ENCODE measurements around the gene P2RY11.
A peak's percentile ranks its signal among the peaks of the same experiment; 100 is the strongest.

The P2RY11 gene, protein sequence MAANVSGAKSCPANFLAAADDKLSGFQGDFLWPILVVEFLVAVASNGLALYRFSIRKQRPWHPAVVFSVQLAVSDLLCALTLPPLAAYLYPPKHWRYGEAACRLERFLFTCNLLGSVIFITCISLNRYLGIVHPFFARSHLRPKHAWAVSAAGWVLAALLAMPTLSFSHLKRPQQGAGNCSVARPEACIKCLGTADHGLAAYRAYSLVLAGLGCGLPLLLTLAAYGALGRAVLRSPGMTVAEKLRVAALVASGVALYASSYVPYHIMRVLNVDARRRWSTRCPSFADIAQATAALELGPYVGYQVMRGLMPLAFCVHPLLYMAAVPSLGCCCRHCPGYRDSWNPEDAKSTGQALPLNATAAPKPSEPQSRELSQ

DNA sequence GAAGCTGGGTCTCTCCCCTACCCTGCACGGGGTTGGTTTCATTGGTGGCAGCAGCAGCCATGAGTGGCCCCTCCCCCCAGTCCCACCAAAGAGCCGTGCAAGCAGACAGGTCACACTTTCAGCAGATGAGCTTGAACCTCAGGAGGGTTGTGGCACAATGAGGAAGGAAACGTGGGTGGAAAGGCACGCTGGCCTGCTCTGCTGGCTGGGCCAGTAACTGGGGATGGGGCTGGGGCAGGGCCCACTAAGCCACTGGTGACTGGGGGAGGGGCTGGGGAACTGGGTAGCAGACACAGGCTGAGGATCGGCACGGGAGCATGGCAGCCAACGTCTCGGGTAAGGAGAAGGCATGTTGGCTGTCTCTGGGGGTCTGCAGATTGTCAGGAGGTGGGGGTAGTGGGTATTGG lies at the start of gene P2RY11:
TSS of gene P2RY11 (plus strand) at position 289 of the 407 bp plus-strand sequence. CDS start at position 318, 29 bp downstream.
- peak in 9 of 58 donors; percentile 7 to 33 (median 22) for DNase-seq

DNA sequence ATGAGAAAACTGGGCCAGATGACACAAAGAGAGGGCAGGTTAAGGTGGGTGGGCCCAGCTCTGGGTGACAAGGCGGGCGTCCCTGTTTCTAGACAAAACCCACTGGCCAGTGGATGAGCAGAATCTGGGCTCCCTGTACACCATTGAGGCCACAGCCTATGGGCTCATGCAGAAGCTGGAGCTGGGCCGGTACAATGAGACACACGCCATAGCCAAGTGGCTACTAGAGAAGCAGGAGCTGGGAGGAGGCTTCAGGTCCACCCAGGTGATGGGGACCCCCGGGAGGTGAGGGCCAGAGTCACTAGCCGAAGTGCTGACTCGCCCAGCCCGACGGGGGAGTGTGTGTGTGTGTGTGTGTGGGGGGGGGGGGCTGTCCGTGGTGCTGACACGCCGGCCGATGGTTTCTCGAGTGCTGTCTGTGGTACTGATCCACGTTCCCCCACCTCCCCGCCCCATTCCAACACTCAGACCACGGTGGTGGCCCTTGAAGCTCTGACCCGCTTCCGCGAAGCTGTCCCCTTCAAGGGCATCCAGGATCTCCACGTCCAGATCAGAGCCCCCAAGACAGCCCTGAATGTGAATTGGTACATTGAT lies 49.7 kb upstream of the P2RY11 start:
- no peak for DNase-seq

DNA sequence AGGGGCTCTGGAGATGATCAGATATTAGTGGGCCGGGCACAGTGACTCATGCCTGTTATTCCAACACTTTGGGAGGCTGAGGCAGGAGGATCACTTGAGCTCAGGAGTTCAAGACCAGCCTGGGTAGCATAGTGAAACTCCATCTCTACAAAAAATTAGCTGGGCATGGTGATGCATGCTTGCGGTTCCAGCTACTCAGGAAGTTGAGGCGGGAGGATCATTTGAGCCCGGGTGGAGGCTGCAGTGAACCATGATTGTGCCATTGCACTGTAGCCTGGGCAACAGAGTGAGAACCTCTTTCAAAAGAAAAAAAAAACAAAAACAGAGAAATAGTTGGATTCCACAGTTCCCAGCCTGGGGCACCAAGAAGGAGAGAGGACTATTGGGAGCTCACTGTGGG lies 43.3 kb upstream of the P2RY11 start:
- no peak for DNase-seq

DNA sequence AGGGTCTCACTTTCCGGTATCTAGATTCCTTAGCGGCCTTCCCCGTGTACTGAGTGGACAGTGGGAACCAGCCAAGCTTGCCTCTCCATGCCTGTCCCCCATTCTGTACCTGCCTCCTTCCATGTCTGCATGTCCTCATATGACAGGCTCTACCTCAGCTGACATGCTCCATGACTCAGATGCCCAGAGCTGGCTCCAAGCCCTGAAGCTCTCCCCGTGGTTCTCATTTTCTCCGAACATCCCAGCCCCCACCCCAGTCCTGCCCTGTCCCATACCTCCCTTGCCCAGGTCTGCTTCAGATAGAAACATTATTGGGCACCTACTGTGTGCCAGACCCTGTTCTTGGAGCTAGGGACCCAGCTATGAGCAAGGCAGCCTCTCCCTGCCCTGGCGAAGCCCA lies 42.4 kb upstream of the P2RY11 start:
- no peak for DNase-seq

DNA sequence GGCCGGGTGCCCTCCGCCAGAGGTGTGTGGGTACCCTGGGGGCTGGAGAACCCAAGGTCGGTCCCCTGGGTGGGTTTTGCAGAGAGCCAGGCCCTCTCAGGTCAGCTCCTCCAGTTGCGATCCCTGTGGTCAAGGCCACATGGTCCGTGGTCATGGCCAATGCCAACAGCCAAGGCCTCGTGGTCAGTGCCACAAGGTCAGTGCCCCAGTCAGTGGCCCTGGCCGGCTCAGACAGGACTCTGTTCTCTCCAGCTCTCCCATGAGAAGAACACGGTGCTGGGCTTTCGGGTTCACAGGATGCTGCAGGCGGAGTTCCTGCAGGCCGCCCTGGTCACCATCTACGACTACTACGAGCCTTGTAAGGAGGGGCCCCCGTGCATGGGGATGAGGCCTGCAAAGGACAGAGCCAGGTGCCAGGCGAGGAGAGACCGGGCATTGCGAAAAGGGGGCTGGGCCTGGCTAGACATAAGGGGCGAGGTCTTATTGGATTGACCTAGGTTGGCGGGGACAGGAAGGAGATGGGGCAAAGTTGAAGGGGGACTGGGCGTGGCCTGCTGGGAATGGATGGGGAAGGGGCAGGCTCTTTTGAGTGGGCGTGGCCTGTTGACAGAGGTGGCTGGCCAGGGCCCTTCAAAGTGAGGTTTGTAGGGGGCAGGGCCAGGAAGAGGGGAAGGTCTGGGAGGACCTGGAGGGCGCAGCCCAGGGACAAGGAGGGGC lies 40.6 kb upstream of the P2RY11 start:
- no peak for DNase-seq

DNA sequence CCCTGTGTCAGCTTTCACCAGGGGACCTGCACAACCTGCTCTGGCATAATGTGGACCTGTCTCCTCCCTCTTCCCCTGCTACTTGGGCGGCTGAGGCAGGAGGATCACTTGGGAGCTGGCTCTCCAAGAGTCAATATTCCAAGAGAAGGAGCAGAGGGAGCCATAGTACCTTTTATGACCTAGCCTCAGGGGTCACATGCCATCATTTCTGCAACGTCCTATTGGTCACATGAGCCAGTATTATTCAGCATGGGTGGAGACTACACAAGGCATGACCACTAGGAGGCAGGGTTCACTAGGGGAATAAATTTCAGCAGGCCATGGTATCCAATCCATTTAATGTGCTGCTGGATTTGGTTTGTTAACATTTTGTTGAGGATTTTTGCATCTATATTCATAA lies 37.3 kb upstream of the P2RY11 start:
- no peak for DNase-seq

DNA sequence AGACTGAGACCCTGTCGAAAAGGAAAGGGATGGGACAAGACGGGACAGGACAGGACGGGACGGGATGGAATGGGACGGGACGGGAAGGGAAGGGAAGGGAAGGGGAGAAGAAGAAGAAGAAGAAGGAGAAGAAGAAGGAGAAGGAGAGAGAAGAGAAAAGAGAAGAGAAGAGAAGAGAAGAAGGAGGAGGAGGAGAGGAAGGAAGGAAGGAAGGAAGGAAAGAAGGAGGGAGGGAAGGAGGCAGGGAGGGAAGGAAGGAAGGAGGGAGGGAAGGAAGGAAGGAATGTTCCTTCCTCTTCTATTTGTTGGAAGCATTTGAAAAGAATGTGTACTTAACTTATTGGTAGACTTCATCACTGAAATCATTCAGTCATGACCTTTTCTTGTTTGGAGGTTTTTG lies 35.0 kb upstream of the P2RY11 start:
- DNase-seq: no peak

DNA sequence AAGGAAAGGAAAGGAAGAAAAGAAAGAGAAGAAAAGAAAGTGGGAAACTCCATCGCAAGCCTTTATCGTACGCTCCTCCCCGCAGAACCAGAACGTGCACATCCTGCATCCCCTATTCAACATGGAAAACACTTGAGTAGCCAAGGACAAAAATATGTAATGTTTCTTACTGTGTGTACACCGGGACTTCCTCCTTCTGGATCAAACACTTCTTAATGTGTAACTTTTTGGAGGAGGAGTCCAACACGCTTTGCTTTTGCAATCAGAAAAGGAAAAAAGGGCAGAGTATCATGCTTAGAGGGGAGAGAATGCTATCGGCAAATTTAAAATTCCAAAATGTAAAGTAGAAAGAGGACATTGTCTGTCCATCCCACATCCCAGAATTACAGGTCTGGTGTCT lies 33.2 kb upstream of the P2RY11 start:
- no peak for DNase-seq

DNA sequence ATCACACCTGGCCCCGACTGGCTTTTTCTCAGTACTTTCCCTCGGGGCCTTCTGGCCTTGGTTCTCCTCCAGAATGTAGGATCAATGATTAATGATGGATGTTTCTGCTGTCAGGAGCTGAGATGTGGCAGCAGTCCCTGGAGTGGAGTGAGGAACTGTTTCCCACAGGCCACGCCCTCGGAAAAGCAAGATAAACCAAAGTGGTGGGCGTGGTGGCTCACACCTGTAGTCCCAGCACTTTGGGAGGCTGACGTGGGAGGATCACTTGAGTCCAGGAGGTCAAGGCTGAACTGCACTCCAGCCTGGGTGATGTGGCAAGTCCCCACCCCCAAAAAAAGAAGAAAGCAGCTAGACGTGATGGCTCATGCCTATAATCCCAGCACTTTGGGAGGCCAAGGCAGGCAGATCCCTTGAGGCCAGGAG lies 32.5 kb upstream of the P2RY11 start:
- no peak for DNase-seq

DNA sequence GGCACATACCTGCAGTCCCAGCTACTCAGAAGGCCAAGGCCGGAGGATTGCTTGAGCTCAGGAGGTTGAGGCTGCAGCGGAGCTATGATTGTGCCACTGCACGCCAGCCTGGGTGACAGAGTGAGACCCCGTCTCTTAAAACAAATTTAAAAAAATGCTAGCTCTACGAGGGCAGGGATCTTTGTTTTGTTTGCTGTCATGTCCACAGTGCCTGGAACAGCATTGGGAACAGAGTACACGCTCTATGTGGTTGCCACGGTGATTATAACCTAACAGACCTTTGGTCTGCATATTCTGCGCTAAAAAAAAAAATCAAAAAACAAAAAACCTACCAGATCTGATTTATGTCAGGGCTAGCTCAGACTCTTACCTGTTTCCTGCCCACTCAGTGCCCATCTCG lies 27.6 kb upstream of the P2RY11 start:
- no peak for DNase-seq

DNA sequence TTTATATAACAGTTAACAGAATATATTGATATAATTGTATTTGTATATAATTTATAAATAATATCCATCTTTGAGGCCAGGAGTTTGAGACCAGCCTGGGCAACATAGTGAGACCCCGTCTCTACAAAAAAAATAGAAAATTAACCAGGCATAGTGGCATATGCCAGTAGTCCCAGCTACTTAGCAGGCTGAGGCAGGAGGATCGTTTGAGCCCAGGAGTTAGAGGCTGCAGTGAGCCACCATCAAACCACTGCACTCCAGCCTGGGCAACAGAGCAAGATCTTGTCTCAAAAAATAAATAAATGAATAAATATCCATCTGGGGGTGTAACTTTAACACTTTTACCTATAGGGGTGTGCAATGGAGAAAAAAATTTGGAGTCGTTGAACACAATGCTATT lies 26.7 kb upstream of the P2RY11 start:
- no peak for DNase-seq

DNA sequence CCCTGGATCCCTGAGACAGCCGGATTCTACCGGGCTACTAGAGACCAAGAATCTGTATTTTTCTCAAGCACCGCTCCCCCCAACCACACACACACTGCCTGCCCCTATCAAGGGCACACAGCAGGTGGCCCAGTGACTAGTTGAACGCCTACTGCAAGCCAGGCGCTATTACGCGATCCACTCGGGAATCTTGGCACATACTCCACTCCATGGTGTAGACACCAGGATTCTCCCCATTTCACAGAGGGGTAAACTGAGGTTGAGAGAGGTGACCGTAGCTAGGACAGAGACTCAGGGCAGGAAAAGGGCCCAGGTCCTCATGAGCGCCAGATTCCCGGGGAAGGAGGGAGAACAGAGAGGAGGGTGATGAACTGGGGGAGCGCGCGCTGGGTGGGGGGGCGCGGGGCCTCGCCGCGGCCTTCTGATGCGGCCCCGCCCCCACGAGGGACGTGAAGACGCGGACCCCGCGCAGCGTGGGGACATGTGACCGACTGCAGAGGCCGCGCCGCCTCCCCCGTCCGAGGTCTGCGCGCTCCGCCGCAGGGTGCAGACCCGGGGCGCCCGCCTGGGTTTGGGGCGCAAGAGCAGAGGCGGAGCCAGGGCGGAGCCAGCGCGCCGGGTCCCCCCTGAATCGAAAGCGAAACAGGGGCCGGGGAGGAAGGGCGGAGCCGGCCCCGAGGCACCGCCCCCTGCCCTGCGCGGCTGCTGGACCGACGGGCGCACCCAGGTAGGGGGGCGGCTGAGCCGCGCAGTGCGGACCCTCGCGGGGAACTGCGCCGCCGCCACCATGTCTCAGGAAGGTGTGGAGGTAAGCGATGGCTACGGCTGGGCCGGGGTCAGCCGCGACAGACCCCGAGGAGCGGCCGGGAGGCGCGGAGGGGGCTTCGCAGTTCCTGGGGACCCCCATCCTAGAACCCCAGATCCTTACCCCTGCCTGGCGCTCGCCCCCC lies 25.6 kb upstream of the P2RY11 start, which contains the start of gene SHFL:
TSS of gene SHFL (plus strand) at position 677 of the 950 bp plus-strand sequence. CDS start at position 788, 111 bp downstream.
- DNase-seq: peak in 51 of 58 donors; percentile 7 to 81 (median 45)

DNA sequence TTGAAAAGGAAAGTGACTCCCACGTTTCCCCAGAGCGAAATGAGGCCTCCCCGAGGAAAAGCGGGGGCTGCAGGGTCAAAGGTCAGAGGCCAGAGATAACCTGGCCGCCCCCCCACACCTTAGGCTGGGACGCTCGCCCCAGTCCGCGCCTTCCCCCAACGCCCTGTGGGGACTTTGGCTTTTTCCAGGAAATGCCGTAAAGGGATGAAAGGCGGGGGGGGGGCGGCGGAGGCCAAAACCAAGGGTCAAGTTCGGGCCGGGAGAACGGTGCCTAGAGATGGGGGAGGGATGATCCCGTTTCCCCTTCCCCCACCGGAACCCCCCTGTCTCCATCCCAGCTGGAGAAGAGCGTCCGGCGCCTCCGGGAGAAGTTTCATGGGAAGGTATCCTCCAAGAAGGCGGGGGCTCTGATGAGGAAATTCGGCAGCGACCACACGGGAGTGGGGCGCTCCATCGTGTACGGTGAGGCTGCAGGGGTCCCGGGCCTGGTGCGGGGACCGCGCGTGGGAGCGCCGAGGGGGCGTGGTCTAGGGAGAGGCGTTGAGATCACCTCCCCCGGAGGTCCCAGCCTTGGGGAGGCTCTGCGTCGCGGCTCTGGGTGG lies 24.8 kb upstream of the P2RY11 start:
- DNase-seq: peak in 2 of 58 donors; percentile 18 to 48

DNA sequence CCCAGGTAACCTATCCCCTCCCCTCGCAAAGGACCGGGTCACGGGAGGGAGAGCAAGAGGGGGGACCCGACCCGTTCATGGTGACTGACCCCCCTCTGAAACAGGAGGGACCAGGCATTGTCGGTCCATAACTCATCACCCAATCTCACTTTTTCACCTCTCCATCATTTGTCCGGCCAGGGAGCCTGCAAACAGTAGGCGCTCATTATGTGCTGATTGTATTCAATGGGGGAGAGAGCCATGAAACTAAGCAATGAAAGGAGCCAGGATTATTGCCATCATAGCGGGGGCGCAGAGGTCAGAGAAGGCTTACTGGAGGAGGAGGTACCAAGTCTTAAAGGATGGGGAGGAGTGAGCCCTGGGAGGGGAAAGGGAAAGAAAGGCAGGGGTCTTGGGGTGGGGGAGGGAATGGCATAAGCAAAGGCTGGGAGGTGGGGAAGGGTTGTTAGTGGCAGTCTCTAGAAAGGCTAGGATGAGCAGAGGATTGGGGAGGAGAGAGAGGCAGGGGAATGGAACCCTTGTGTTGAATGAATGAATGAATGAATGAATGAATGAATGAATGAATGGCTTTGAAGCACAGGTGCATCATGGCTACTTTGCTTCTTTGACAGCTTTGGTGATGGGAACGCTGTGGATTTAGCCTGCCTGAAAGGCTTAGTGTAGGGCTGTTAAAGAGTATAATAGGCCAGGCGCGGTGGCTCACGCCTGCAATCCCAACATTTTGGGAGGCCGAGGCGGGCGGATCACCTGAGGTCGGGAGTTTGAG lies 24.0 kb upstream of the P2RY11 start:
- no peak for DNase-seq

DNA sequence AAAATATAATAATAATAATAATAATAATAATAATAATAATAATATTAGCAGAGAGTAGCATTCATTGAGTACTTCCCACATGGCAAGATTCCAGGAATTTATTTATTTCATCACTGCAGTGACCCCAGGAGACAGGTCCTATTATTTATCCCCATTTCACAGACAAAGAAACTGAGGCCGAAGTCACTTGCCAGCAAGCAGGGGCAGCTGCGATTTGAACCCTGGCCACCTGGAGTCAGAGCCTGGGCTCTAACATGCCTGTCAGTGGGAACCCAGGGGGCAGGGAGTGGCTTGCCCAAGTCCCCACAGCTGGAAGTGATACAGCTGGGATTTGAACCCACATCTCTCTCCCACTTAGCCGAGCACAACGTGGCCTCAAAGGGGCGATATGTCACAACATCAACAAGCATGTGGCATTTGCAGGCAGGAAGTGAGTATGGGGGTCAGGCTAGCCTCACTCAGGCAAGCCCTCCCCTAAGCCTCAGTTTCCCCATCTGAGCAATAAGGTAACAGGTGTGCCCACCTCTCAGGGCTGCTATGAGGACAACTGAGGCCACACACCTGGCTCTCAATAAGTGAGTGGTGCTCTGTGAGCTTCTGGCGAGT lies 22.4 kb upstream of the P2RY11 start:
- DNase-seq: no peak

DNA sequence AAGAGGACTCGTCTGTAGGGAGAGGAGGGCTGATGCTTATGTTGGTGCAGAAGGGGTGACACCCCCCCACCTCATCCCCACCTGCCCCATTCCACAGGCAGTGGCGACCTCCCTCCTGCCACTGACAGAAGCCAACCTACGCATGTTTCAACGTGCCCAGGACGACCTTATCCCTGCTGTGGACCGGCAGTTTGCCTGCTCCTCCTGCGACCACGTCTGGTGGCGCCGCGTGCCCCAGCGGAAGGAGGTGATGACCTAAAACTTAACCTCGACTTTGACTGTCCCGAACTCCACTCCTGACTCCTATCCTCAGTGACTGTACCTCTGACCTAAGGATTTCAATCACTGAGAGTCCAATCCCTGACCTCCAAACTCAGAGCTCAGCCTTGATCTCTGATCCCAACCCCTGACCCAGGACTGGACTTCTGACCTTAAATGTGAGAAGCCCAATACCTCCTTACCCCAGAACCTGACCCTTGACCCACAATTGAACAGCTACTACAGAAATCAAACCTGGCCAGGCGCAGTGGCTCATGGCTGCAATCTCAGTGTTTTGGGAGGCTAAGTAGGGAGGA lies 21.6 kb upstream of the P2RY11 start:
- DNase-seq: no peak

DNA sequence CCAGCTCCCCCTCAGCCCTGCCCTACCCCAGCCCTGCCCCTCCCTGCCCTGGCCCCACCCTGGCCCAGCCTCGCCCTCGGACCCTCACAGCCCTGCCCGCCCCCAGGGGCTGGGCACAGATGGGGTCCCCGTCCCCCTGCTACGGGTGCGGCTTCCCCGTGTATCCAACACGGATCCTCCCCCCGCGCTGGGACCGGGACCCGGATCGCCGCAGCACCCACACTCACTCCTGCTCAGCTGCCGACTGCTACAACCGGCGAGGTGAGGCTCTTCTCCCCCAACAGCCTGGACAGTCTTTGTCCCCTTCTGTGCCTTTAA lies 20.2 kb upstream of the P2RY11 start:
- DNase-seq: no peak

DNA sequence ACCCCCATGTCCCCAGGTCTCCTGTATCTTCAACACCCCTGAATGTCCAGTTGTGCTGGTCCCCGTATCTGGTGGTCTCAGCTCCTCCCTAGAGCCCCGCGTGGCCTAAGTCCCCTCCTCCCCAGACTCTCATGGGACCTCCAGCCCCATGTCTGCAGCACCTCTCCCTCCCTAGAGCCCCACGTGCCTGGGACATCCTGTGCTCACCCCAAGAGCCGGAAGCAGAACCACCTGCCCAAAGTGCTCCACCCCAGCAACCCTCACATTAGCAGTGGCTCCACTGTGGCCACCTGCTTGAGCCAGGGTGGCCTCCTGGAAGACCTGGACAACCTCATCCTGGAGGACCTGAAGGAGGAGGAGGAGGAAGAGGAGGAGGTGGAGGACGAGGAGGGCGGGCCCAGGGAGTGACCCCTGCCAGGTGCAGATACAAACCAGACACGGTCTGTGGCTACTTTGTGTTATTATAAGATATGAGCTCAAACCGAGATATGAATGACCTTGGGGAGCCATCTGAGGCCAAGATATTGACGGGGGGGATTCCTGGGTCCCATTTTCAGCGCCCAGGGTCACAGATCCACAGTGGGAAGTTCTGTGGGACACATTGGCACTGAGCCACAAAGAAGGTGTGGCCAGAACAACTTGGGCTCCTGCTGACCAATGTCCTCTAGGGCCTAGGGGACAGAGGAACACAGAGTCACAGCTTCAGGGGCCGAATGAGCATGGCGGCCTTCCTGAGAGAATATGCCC lies 19.4 kb upstream of the P2RY11 start:
- no peak for DNase-seq
